Bronchial epithelial cell (primary cell): Measurements from ENCODE around the gene IPCEF1. TPM values are rescaled to one million over a fixed set of nuclear protein-coding genes. Genes with fewer than 3 reads are reported as not detected.

Experiments used
- DNase-seq: peaks from one replicate; pipeline ENCODE4 v3.0.0-alpha.2; 2010; ENCODE audit warnings: low read depth
- FAIRE-seq: peaks from 2 replicates; lab custom pipeline; 2011; peaks lifted over from hg19 to GRCh38; lab: Jason Lieb, UNC
- H3K27me3 ChIP-seq: 2 replicates; pipeline ENCODE4 v1.5.1; 2011; ENCODE audit warnings: low read length; ENCODE audit not compliant: control insufficient read depth, insufficient read depth
- H3K36me3 ChIP-seq: 2 replicates; pipeline ENCODE4 v1.5.1; 2011; ENCODE audit warnings: low read length; ENCODE audit not compliant: control insufficient read depth, insufficient read depth
- H3K4me3 ChIP-seq: 2 replicates; pipeline ENCODE4 v1.5.1; 2011; ENCODE audit warnings: mild to moderate bottlenecking, low read depth, low read length, control low read depth
- CTCF ChIP-seq: IDR thresholded peaks from 2 replicates; pipeline ENCODE4 v1.5.1; 2011; ENCODE audit warnings: mild to moderate bottlenecking, moderate library complexity, low read length, control low read depth, inconsistent platforms; ENCODE audit not compliant: insufficient read depth, severe bottlenecking
- total RNA-seq: library from RNA; depleted of rRNA; stranded (reverse); fragments of >200 nt; gene quantifications from 2 replicates; pipeline ENCODE4 v1.2.1, GENCODE V29; 2014

IPCEF1 gene
- total RNA-seq, 1 donor from 2014 or later, result under 0.01 TPM

- no peaks in the 10 kb centered on the region for H3K36me3 ChIP-seq
- no peak for TF ChIP-seq CTCF
- FAIRE-seq (no peak), DNase-seq (no peak)
- no peaks in the 10 kb centered on the region for H3K27me3 ChIP-seq
- no peak overlapping the region for H3K4me3 ChIP-seq
Observed at GRCh38 chr6:154380741-154381140, 24.1 kb upstream of the IPCEF1 start.

- no peak for FAIRE-seq
- DNase-seq, result no peak
- Histone ChIP-seq H3K36me3 (no peaks in the 10 kb centered on the region), H3K27me3 (no peaks in the 10 kb centered on the region), H3K4me3 (no peak overlapping the region)
- no peak for TF ChIP-seq CTCF
Observed at GRCh38 chr6:154379585-154379984, 23.0 kb upstream of the IPCEF1 start.

- Histone ChIP-seq H3K36me3 (no peaks in the 10 kb centered on the region), H3K27me3 (no peaks in the 10 kb centered on the region), H3K4me3 (no peak overlapping the region)
- FAIRE-seq, result no peak
- no peak for DNase-seq
- no peak for TF ChIP-seq CTCF
Observed at GRCh38 chr6:154378518-154378917, 21.9 kb upstream of the IPCEF1 start.

GRCh38 chr6:154377726-154378125 is 21.1 kb upstream of the IPCEF1 start:
- TF ChIP-seq CTCF, result no peak
- H3K36me3 ChIP-seq, result no peaks in the 10 kb centered on the region
- no peak for DNase-seq
- no peak for FAIRE-seq
- no peaks in the 10 kb centered on the region for H3K27me3 ChIP-seq
- H3K4me3 ChIP-seq, result no peak overlapping the region

- FAIRE-seq, result no peak
- Histone ChIP-seq H3K27me3 (no peaks in the 10 kb centered on the region), H3K4me3 (no peak overlapping the region), H3K36me3 (no peaks in the 10 kb centered on the region)
- no peak for TF ChIP-seq CTCF
- no peak for DNase-seq
Observed at GRCh38 chr6:154373971-154374370, 17.4 kb upstream of the IPCEF1 start.

- Histone ChIP-seq H3K36me3 (no peaks in the 10 kb centered on the region), H3K27me3 (no peaks in the 10 kb centered on the region), H3K4me3 (no peak overlapping the region)
- no peak for DNase-seq
- no peak for FAIRE-seq
- TF ChIP-seq CTCF, result no peak
Observed at GRCh38 chr6:154371281-154371680, 14.7 kb upstream of the IPCEF1 start.
